Uterus (tissue), 2 donors: ENCODE measurements around the gene CAMK1D.

Experiments
- POLR2A ChIP-seq, 2 donors: fragments of 450-650 bp; IDR thresholded peaks; one replicate each; pipeline ENCODE4 v1.6.1; 2016; ENCODE audit warnings: antibody characterized with exemption in 2 of 2, mild to moderate bottlenecking in 1 of 2, moderate library complexity in 1 of 2
- TF ChIP-seq, protein P1 (sequence below), 4 experiments: fragments of 200-600 bp in 2 of 4; fragments of 450-650 bp in 2 of 4; sonication (generic) in 2 of 4; IDR thresholded peaks; one replicate each; pipeline ENCODE4 v1.5.1; 2016 to 2019; ENCODE audit warnings: antibody characterized with exemption in 4 of 4, mild to moderate bottlenecking in 2 of 4, moderate library complexity in 1 of 4

DNA sequence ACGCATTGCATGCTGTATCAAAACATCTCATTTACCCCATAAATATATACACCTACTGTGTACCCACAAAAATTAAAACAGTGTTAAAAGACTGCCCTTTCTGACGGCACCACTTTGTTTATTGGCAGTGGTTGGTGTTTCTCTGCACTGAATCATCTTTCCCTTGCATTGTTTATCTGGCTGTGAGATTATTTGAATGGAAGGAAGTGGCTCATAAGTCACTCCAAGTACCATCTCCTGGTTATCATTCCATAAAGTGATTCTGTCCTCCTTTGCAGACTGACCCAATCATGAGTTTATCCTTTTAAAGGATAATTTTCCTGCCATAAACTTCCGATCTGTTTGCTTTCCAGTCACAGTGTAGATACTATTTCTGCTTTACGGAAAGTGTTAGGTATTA, 183.8 kb downstream of the CAMK1D start:
- TF ChIP-seq, protein P1, sequence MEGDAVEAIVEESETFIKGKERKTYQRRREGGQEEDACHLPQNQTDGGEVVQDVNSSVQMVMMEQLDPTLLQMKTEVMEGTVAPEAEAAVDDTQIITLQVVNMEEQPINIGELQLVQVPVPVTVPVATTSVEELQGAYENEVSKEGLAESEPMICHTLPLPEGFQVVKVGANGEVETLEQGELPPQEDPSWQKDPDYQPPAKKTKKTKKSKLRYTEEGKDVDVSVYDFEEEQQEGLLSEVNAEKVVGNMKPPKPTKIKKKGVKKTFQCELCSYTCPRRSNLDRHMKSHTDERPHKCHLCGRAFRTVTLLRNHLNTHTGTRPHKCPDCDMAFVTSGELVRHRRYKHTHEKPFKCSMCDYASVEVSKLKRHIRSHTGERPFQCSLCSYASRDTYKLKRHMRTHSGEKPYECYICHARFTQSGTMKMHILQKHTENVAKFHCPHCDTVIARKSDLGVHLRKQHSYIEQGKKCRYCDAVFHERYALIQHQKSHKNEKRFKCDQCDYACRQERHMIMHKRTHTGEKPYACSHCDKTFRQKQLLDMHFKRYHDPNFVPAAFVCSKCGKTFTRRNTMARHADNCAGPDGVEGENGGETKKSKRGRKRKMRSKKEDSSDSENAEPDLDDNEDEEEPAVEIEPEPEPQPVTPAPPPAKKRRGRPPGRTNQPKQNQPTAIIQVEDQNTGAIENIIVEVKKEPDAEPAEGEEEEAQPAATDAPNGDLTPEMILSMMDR (IDR thresholded peaks at IDR 0.05): no peak
- TF ChIP-seq POLR2A (IDR thresholded peaks at IDR 0.05): no peak
